ENCODE results near the gene NPIPA7. TPM values are rescaled to one million over a fixed set of nuclear protein-coding genes. Genes with fewer than 3 reads are reported as not detected.
"Not testable (repeated sequence)": the region's sequence is repeated elsewhere in the genome, so short reads cannot be mapped to it uniquely, and the experiment has no call there.

The NPIPA7 gene
- total and polyA plus RNA-seq, 2 donors (not counting 1 experiment from before 2014, with no cell fraction given) = 1.7 to 6.9 TPM

- H3K36me3 ChIP-seq (ENCODE audit: control insufficient read depth, insufficient read depth, low read length); H2AFZ ChIP-seq (ENCODE audit: low read length); H3K79me2 ChIP-seq (ENCODE audit: control insufficient read depth, insufficient read depth, low read length); H3K27me3 ChIP-seq (ENCODE audit: control insufficient read depth, insufficient read depth, low read length); H3K4me3 ChIP-seq (replicated peaks in 1 of 4; ENCODE audit: control extremely low read depth in 1 of 4, insufficient read depth in 1 of 4, low read depth in 3 of 4, low read length in 4 of 4); H3K4me2 ChIP-seq (ENCODE audit: extremely low read depth, insufficient read depth, low read length); H3K9me3 ChIP-seq (ENCODE audit: control insufficient read depth, insufficient read depth, low read depth, low read length); H3K27ac ChIP-seq (ENCODE audit: insufficient read depth, low read length); H3K4me1 ChIP-seq (ENCODE audit: control insufficient read depth, extremely low read depth, insufficient read depth, low read length); DNase-seq (ENCODE audit: low read depth in 2 of 2); H4K20me1 ChIP-seq (ENCODE audit: control insufficient read depth, extremely low read depth, insufficient read depth, low read length); H3K9ac ChIP-seq (ENCODE audit: insufficient read depth, low read length): not testable (repeated sequence)
Observed at GRCh38 chr16:16417071-16417470, 38.1 kb downstream of the NPIPA7 start.

GRCh38 chr16:16417914-16418544 is 39.1 kb downstream of the NPIPA7 start:
- H3K4me1 ChIP-seq (ENCODE audit: control insufficient read depth, extremely low read depth, insufficient read depth, low read length); H4K20me1 ChIP-seq (ENCODE audit: control insufficient read depth, extremely low read depth, insufficient read depth, low read length); H3K79me2 ChIP-seq (ENCODE audit: control insufficient read depth, insufficient read depth, low read length); H3K4me3 ChIP-seq (replicated peaks in 1 of 4; ENCODE audit: control extremely low read depth in 1 of 4, insufficient read depth in 1 of 4, low read depth in 3 of 4, low read length in 4 of 4); DNase-seq (ENCODE audit: low read depth in 2 of 2); H3K4me2 ChIP-seq (ENCODE audit: extremely low read depth, insufficient read depth, low read length); H2AFZ ChIP-seq (ENCODE audit: low read length); H3K27me3 ChIP-seq (ENCODE audit: control insufficient read depth, insufficient read depth, low read length); H3K27ac ChIP-seq (ENCODE audit: insufficient read depth, low read length); H3K9me3 ChIP-seq (ENCODE audit: control insufficient read depth, insufficient read depth, low read depth, low read length); H3K36me3 ChIP-seq (ENCODE audit: control insufficient read depth, insufficient read depth, low read length); H3K9ac ChIP-seq (ENCODE audit: insufficient read depth, low read length): not testable (repeated sequence)

- not testable (repeated sequence) for H3K4me2 ChIP-seq (ENCODE audit: extremely low read depth, insufficient read depth, low read length); H3K27ac ChIP-seq (ENCODE audit: insufficient read depth, low read length); H3K4me1 ChIP-seq (ENCODE audit: control insufficient read depth, extremely low read depth, insufficient read depth, low read length); H3K4me3 ChIP-seq (replicated peaks in 1 of 4; ENCODE audit: control extremely low read depth in 1 of 4, insufficient read depth in 1 of 4, low read depth in 3 of 4, low read length in 4 of 4); H4K20me1 ChIP-seq (ENCODE audit: control insufficient read depth, extremely low read depth, insufficient read depth, low read length); DNase-seq (ENCODE audit: low read depth in 2 of 2); H3K36me3 ChIP-seq (ENCODE audit: control insufficient read depth, insufficient read depth, low read length); H3K9ac ChIP-seq (ENCODE audit: insufficient read depth, low read length); H3K9me3 ChIP-seq (ENCODE audit: control insufficient read depth, insufficient read depth, low read depth, low read length); H3K27me3 ChIP-seq (ENCODE audit: control insufficient read depth, insufficient read depth, low read length); H2AFZ ChIP-seq (ENCODE audit: low read length); H3K79me2 ChIP-seq (ENCODE audit: control insufficient read depth, insufficient read depth, low read length)
Observed at GRCh38 chr16:16420515-16420914, 41.6 kb downstream of the NPIPA7 start.

DNA sequence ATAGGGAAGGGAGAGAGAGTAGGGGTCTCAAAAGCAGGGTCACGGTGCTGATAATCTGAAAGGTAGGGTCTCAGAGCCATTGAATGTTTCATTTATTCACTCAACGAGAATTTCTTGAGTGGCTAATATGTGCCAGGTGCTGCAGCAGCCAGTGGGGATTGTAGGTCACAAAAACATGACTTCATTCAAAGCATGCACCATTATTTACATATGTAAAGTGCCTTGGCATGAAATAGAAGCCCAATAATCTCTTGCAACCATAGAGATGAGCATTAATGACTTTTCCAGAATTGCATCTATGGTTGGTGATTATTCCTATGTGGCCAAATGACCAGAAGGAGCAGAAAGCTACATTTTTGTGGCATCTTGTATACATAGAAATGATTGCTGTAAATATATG is 46.2 kb downstream of the NPIPA7 start:
- H2AFZ ChIP-seq (ENCODE audit: low read length); H4K20me1 ChIP-seq (ENCODE audit: control insufficient read depth, extremely low read depth, insufficient read depth, low read length); H3K79me2 ChIP-seq (ENCODE audit: control insufficient read depth, insufficient read depth, low read length); DNase-seq (ENCODE audit: low read depth in 2 of 2); H3K27me3 ChIP-seq (ENCODE audit: control insufficient read depth, insufficient read depth, low read length); H3K9me3 ChIP-seq (ENCODE audit: control insufficient read depth, insufficient read depth, low read depth, low read length); H3K36me3 ChIP-seq (ENCODE audit: control insufficient read depth, insufficient read depth, low read length); H3K27ac ChIP-seq (ENCODE audit: insufficient read depth, low read length); H3K4me1 ChIP-seq (ENCODE audit: control insufficient read depth, extremely low read depth, insufficient read depth, low read length); H3K4me2 ChIP-seq (ENCODE audit: extremely low read depth, insufficient read depth, low read length); H3K4me3 ChIP-seq (replicated peaks in 1 of 4; ENCODE audit: control extremely low read depth in 1 of 4, insufficient read depth in 1 of 4, low read depth in 3 of 4, low read length in 4 of 4); H3K9ac ChIP-seq (ENCODE audit: insufficient read depth, low read length): not testable (repeated sequence)

GRCh38 chr16:16431135-16431534 is 52.2 kb downstream of the NPIPA7 start:
- H3K27ac ChIP-seq (ENCODE audit: insufficient read depth, low read length); H3K4me2 ChIP-seq (ENCODE audit: extremely low read depth, insufficient read depth, low read length); H4K20me1 ChIP-seq (ENCODE audit: control insufficient read depth, extremely low read depth, insufficient read depth, low read length); H3K36me3 ChIP-seq (ENCODE audit: control insufficient read depth, insufficient read depth, low read length); H3K4me1 ChIP-seq (ENCODE audit: control insufficient read depth, extremely low read depth, insufficient read depth, low read length); H3K4me3 ChIP-seq (replicated peaks in 1 of 4; ENCODE audit: control extremely low read depth in 1 of 4, insufficient read depth in 1 of 4, low read depth in 3 of 4, low read length in 4 of 4); H3K9me3 ChIP-seq (ENCODE audit: control insufficient read depth, insufficient read depth, low read depth, low read length); H3K9ac ChIP-seq (ENCODE audit: insufficient read depth, low read length); DNase-seq (ENCODE audit: low read depth in 2 of 2); H3K79me2 ChIP-seq (ENCODE audit: control insufficient read depth, insufficient read depth, low read length); H2AFZ ChIP-seq (ENCODE audit: low read length); H3K27me3 ChIP-seq (ENCODE audit: control insufficient read depth, insufficient read depth, low read length): not testable (repeated sequence)

- not testable (repeated sequence) for H3K9me3 ChIP-seq (ENCODE audit: control insufficient read depth, insufficient read depth, low read depth, low read length); DNase-seq (ENCODE audit: low read depth in 2 of 2); H3K9ac ChIP-seq (ENCODE audit: insufficient read depth, low read length); H3K27me3 ChIP-seq (ENCODE audit: control insufficient read depth, insufficient read depth, low read length); H3K4me1 ChIP-seq (ENCODE audit: control insufficient read depth, extremely low read depth, insufficient read depth, low read length); H3K4me3 ChIP-seq (replicated peaks in 1 of 4; ENCODE audit: control extremely low read depth in 1 of 4, insufficient read depth in 1 of 4, low read depth in 3 of 4, low read length in 4 of 4); H3K36me3 ChIP-seq (ENCODE audit: control insufficient read depth, insufficient read depth, low read length); H3K79me2 ChIP-seq (ENCODE audit: control insufficient read depth, insufficient read depth, low read length); H3K27ac ChIP-seq (ENCODE audit: insufficient read depth, low read length); H4K20me1 ChIP-seq (ENCODE audit: control insufficient read depth, extremely low read depth, insufficient read depth, low read length); H3K4me2 ChIP-seq (ENCODE audit: extremely low read depth, insufficient read depth, low read length); H2AFZ ChIP-seq (ENCODE audit: low read length)
Observed at GRCh38 chr16:16434711-16435110, 55.8 kb downstream of the NPIPA7 start.

DNA sequence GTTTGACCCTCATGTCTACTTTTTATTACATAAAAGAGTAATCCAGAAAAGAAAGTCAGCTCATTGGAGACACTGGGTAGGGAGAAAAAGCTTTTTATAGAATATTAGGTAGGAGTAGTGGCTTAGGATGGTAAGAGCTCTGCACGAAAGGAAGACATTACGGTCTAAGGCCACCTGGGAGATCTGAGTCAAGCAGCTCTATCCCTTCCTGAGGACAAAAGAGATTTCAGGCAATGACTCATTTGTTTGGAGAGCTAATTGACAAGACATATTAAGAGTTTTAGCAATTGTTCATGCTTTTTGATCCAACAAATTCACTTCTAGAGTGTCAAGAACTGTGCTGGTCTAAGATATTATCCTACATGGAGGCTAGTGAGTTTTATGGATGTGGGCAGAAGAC is 62.5 kb downstream of the NPIPA7 start:
- not testable (repeated sequence) for H2AFZ ChIP-seq (ENCODE audit: low read length); H3K4me3 ChIP-seq (replicated peaks in 1 of 4; ENCODE audit: control extremely low read depth in 1 of 4, insufficient read depth in 1 of 4, low read depth in 3 of 4, low read length in 4 of 4); DNase-seq (ENCODE audit: low read depth in 2 of 2); H3K4me1 ChIP-seq (ENCODE audit: control insufficient read depth, extremely low read depth, insufficient read depth, low read length); H3K27ac ChIP-seq (ENCODE audit: insufficient read depth, low read length); H3K27me3 ChIP-seq (ENCODE audit: control insufficient read depth, insufficient read depth, low read length); H4K20me1 ChIP-seq (ENCODE audit: control insufficient read depth, extremely low read depth, insufficient read depth, low read length); H3K79me2 ChIP-seq (ENCODE audit: control insufficient read depth, insufficient read depth, low read length); H3K4me2 ChIP-seq (ENCODE audit: extremely low read depth, insufficient read depth, low read length); H3K9ac ChIP-seq (ENCODE audit: insufficient read depth, low read length); H3K9me3 ChIP-seq (ENCODE audit: control insufficient read depth, insufficient read depth, low read depth, low read length); H3K36me3 ChIP-seq (ENCODE audit: control insufficient read depth, insufficient read depth, low read length)

Data from fibroblast of lung (primary cell).